IMR-90 (cell line): Measurements from ENCODE around the gene PLAAT4. TPM values are rescaled to one million over a fixed set of nuclear protein-coding genes. Genes with fewer than 3 reads are reported as not detected.

Experiments
- ATAC-seq: fragments of 200-7000 bp; cut with Tn5 transposase; 2 replicates; pipeline ENCODE4 v1.9.1; 2020; ENCODE audit warnings: low read depth, mild to moderate bottlenecking, moderate library complexity
- BruUV-seq: library from RNA; stranded (reverse); fragments of 400-500 nt; replicated peaks from 2 replicates; lab custom pipeline; 2021; lab: Mats Ljungman, UMichigan
- CTCF ChIA-PET: fragments of 300-600 bp; formaldehyde crosslinking; extraction: SDS; loops from one replicate; lab custom pipeline; 2021; ENCODE audit warnings: antibody characterized with exemption; lab: Yijun Ruan, JAX
- POLR2A ChIA-PET: fragments of 300-600 bp; sonication (Branson Sonifier 250); formaldehyde crosslinking; loops from one replicate; lab custom pipeline; 2022; ENCODE audit warnings: antibody characterized with exemption; ENCODE audit not compliant: unreplicated experiment; lab: Charles Lee
- DNase-seq: peaks from one replicate; pipeline ENCODE4 v3.0.0; 2013
- H2AFZ ChIP-seq: replicated peaks from 2 replicates; pipeline ENCODE3; 2013; ENCODE audit warnings: low read length, mild to moderate bottlenecking; ENCODE audit not compliant: poor library complexity
- H2AK5ac ChIP-seq: 2 replicates; pipeline ENCODE4 v1.6.1; 2013; ENCODE audit warnings: low read depth, low read length, inconsistent platforms
- H2AK9ac ChIP-seq: replicated peaks from 2 replicates; pipeline ENCODE3; 2013; ENCODE audit warnings: mild to moderate bottlenecking, low read depth, low read length, moderate library complexity; ENCODE audit not compliant: poor library complexity
- H2BK120ac ChIP-seq: 2 replicates; pipeline ENCODE4 v1.6.1; 2013; ENCODE audit warnings: low read depth, low read length, inconsistent platforms
- H2BK15ac ChIP-seq: 3 replicates; pipeline ENCODE4 v1.6.1; 2013; ENCODE audit warnings: low read depth, low read length, inconsistent platforms
- H2BK20ac ChIP-seq: 2 replicates; pipeline ENCODE4 v1.6.1; 2013; ENCODE audit warnings: low read depth, mild to moderate bottlenecking, inconsistent platforms, low read length, moderate library complexity
- H2BK5ac ChIP-seq: 2 replicates; pipeline ENCODE4 v1.6.1; 2013; ENCODE audit warnings: mild to moderate bottlenecking, low read depth, low read length, inconsistent platforms; ENCODE audit not compliant: poor library complexity, severe bottlenecking
- H3K14ac ChIP-seq: replicated peaks from 2 replicates; pipeline ENCODE4 v1.6.1; 2013; ENCODE audit warnings: low read depth, low read length, inconsistent platforms
- H3K18ac ChIP-seq: 2 replicates; pipeline ENCODE4 v1.6.1; 2013; ENCODE audit warnings: low read depth, low read length, control low read depth
- H3K23ac ChIP-seq: 2 replicates; pipeline ENCODE4 v1.6.1; 2013; ENCODE audit warnings: low read depth, low read length, inconsistent platforms
- H3K27ac ChIP-seq: 2 replicates; pipeline ENCODE4 v1.5.1; 2013; ENCODE audit warnings: mild to moderate bottlenecking, control low read depth, low read length; ENCODE audit not compliant: insufficient read depth
- H3K27me3 ChIP-seq: 2 replicates; pipeline ENCODE4 v1.6.1; 2013; ENCODE audit warnings: low read length; ENCODE audit not compliant: control insufficient read depth, insufficient read depth
- H3K36me3 ChIP-seq: 2 replicates; pipeline ENCODE4 v1.6.1; 2013; ENCODE audit warnings: low read length, mixed read lengths; ENCODE audit not compliant: control insufficient read depth, insufficient read depth
- H3K4ac ChIP-seq: 2 replicates; pipeline ENCODE4 v1.6.1; 2013; ENCODE audit warnings: low read depth, low read length, inconsistent platforms
- H3K4me1 ChIP-seq: 2 replicates; pipeline ENCODE4 v1.6.1; 2013; ENCODE audit warnings: low read length, mixed read lengths; ENCODE audit not compliant: control insufficient read depth, insufficient read depth
- H3K4me2 ChIP-seq: 2 replicates; pipeline ENCODE4 v1.6.1; 2013; ENCODE audit warnings: low read depth, mild to moderate bottlenecking, control low read depth, low read length, moderate library complexity
- H3K4me3 ChIP-seq: 2 replicates; pipeline ENCODE4 v1.5.1; 2013; ENCODE audit warnings: low read depth, mild to moderate bottlenecking, control low read depth, low read length, moderate library complexity; ENCODE audit not compliant: insufficient read depth
- H3K56ac ChIP-seq: 2 replicates; pipeline ENCODE4 v1.6.1; 2013; ENCODE audit warnings: low read length, inconsistent platforms; ENCODE audit not compliant: insufficient read depth; ENCODE audit errors: extremely low read depth
- H3K79me1 ChIP-seq, 2 experiments: 2 replicates each; pipeline ENCODE4 v1.6.1; 2013; ENCODE audit warnings: low read length in 2 of 2, inconsistent platforms in 1 of 2, low read depth in 1 of 2
- H3K9ac ChIP-seq: 2 replicates; pipeline ENCODE4 v1.6.1; 2013; ENCODE audit warnings: low read depth, low read length, control low read depth
- H3K9me1 ChIP-seq: 2 replicates; pipeline ENCODE4 v1.6.1; 2013; ENCODE audit warnings: low read length, inconsistent platforms; ENCODE audit not compliant: insufficient read depth
- H3K9me3 ChIP-seq: 2 replicates; pipeline ENCODE4 v1.6.1; 2013; ENCODE audit warnings: low read length; ENCODE audit not compliant: control insufficient read depth, insufficient read depth
- H4K20me1 ChIP-seq: 2 replicates; pipeline ENCODE4 v1.6.1; 2013; ENCODE audit warnings: low read length, inconsistent platforms; ENCODE audit not compliant: insufficient read depth
- H4K5ac ChIP-seq: 2 replicates; pipeline ENCODE4 v1.6.1; 2013; ENCODE audit warnings: mild to moderate bottlenecking, low read depth, low read length, control low read depth
- H4K8ac ChIP-seq, 2 experiments: 2 replicates each; pipeline ENCODE4 v1.6.1; 2013; ENCODE audit warnings: low read depth in 2 of 2, low read length in 2 of 2, control low read depth in 1 of 2, inconsistent platforms in 1 of 2
- H4K91ac ChIP-seq: 2 replicates; pipeline ENCODE4 v1.6.1; 2013; ENCODE audit warnings: low read depth, low read length, inconsistent platforms; ENCODE audit not compliant: insufficient read depth
- BHLHE40 ChIP-seq: fragments of 150-350 bp; IDR thresholded peaks from 2 replicates; pipeline ENCODE4 v1.6.1; 2016; ENCODE audit warnings: mild to moderate bottlenecking, low read depth, low read length
- CEBPB ChIP-seq: IDR thresholded peaks from 2 replicates; pipeline ENCODE4 v1.6.1; 2012; ENCODE audit warnings: low read depth, low read length, improper control_type of control experiment
- CHD1 ChIP-seq: IDR thresholded peaks from 2 replicates; pipeline ENCODE4 v1.6.1; 2012; ENCODE audit warnings: low read depth, low read length, improper control_type of control experiment
- CTCF ChIP-seq: conservative IDR thresholded peaks from 2 replicates; pipeline ENCODE4 v1.5.1; 2012; ENCODE audit warnings: mild to moderate bottlenecking, low read depth, low read length, improper control_type of control experiment
- ELK1 ChIP-seq: fragments of 150-350 bp; IDR thresholded peaks from 2 replicates; pipeline ENCODE4 v1.6.1; 2016; ENCODE audit warnings: low read depth, mild to moderate bottlenecking, low read length, moderate library complexity, borderline replicate concordance
- FOS ChIP-seq: fragments of 150-350 bp; IDR thresholded peaks from 2 replicates; pipeline ENCODE4 v1.6.1; 2016; ENCODE audit warnings: low read depth, low read length
- MAFK ChIP-seq: IDR thresholded peaks from 2 replicates; pipeline ENCODE4 v1.6.1; 2012; ENCODE audit warnings: low read depth, low read length, improper control_type of control experiment
- MAZ ChIP-seq: IDR thresholded peaks from 2 replicates; pipeline ENCODE4 v1.6.1; 2012; ENCODE audit warnings: low read depth, mild to moderate bottlenecking, low read length, improper control_type of control experiment, moderate library complexity, borderline replicate concordance
- MXI1 ChIP-seq: IDR thresholded peaks from 2 replicates; pipeline ENCODE4 v1.6.1; 2012; ENCODE audit warnings: low read depth, mild to moderate bottlenecking, low read length, moderate library complexity, borderline replicate concordance
- NFE2L2 ChIP-seq: fragments of 150-350 bp; IDR thresholded peaks from 2 replicates; pipeline ENCODE4 v1.6.1; 2016; ENCODE audit warnings: low read depth, mild to moderate bottlenecking, low read length
- RFX5 ChIP-seq: IDR thresholded peaks from 2 replicates; pipeline ENCODE4 v1.8.0; 2012; ENCODE audit warnings: low read depth, mild to moderate bottlenecking, low read length, moderate library complexity
- SMC3 ChIP-seq: fragments of 150-350 bp; IDR thresholded peaks from 2 replicates; pipeline ENCODE4 v1.6.1; 2016; ENCODE audit warnings: low read depth, mild to moderate bottlenecking, antibody characterized with exemption, low read length, moderate library complexity
- USF2 ChIP-seq: fragments of 150-350 bp; IDR thresholded peaks from 2 replicates; pipeline ENCODE4 v1.6.1; 2017; ENCODE audit warnings: mild to moderate bottlenecking, antibody characterized with exemption, low read length, low read depth
- WGBS, 2 experiments: methylation state at CpG; one replicate each; pipeline versions ENCODE4 v1.1.5 to v1.1.7; 2013; ENCODE audit warnings: missing lambda C conversion rate in 2 of 2; ENCODE audit not compliant: insufficient read length in 1 of 2; ENCODE audit errors: extremely low coverage in 2 of 2; 5-methylcytosine and 5-hydroxymethylcytosine counted together
- dilution Hi-C: fragments of 300-500 bp; cut with HindIII; formaldehyde crosslinking; loops from one replicate; pipeline ENCODE4 v1.14.3; 2018; ENCODE audit warnings: low sequenced_read_pairs; ENCODE audit not compliant: unreplicated experiment
- in situ Hi-C: fragments of 300-500 bp; cut with MboI; formaldehyde crosslinking; loops from 3 replicates; pipeline ENCODE4 v1.14.3; 2019; ENCODE audit warnings: low sequenced_read_pairs, inconsistent platforms, mixed read lengths
- intact Hi-C: fragments of 100-400 bp; cut with micrococcal nuclease; formaldehyde crosslinking; loops from 2 replicates; pipeline ENCODE4 v1.10.0; 2022
- polyA plus RNA-seq, 3 experiments: library from polyadenylated mRNA; depleted of rRNA; stranded (reverse); fragments of >200 nt; gene quantifications; 2 replicates each; pipeline ENCODE4 v1.2.3, GENCODE V29; 2012; ENCODE audit warnings: low replicate concordance in 1 of 3
- total RNA-seq: library from RNA; depleted of rRNA; stranded (reverse); fragments of >200 nt; gene quantifications from 2 replicates; pipeline ENCODE4 v1.2.3, GENCODE V29; 2012

Gene PLAAT4
- total and polyA plus RNA-seq, 2 of the 4 experiments (the other 2 are of a cell fraction): 0.17 to 0.18 TPM

GRCh38 chr11:63507511-63507910 is 29.1 kb upstream of the PLAAT4 start:
- H3K23ac ChIP-seq: no peak overlapping the region
- no peaks in the 10 kb centered on the region for H3K36me3 ChIP-seq
- no peak overlapping the region for H3K4me3 ChIP-seq
- no peak overlapping the region for H3K27ac ChIP-seq
- H3K4ac ChIP-seq: no peak overlapping the region
- dilution Hi-C loops: no loop called here
- H2AK9ac ChIP-seq: no peak overlapping the region
- H2AK5ac ChIP-seq: no peak overlapping the region
- H2BK15ac ChIP-seq: no peak overlapping the region
- no peak overlapping the region for H2BK120ac ChIP-seq
- H2BK20ac ChIP-seq: no peak overlapping the region
- intact Hi-C loops: no loop called here
- no peak overlapping the region for H3K4me2 ChIP-seq
- no peak overlapping the region for H4K5ac ChIP-seq
- CTCF ChIA-PET: no interaction called here
- H4K8ac ChIP-seq: no peak overlapping the region
- H3K4me1 ChIP-seq: no peaks in the 10 kb centered on the region
- no peak overlapping the region for H3K14ac ChIP-seq
- no peaks in the 10 kb centered on the region for H3K9me1 ChIP-seq
- no peak for TF ChIP-seq CEBPB
- TF ChIP-seq MAFK: no peak
- no peak for TF ChIP-seq NFE2L2
- TF ChIP-seq USF2: no peak
- no peak for TF ChIP-seq MAZ
- no peak for TF ChIP-seq SMC3
- no peak for TF ChIP-seq RFX5
- no peak for TF ChIP-seq CTCF
- no peak for TF ChIP-seq BHLHE40
- TF ChIP-seq MXI1: no peak
- no peak for TF ChIP-seq CHD1
- TF ChIP-seq FOS: no peak
- TF ChIP-seq ELK1: no peak
- in situ Hi-C loops: no loop called here
- no peaks in the 10 kb centered on the region for H3K79me1 ChIP-seq
- H2AFZ ChIP-seq: no peak overlapping the region
- H3K27me3 ChIP-seq: peaks cover 2% of the 10 kb centered on the region
- no peak overlapping the region for H2BK5ac ChIP-seq
- no peaks in the 10 kb centered on the region for H3K9me3 ChIP-seq
- ATAC-seq: no peak
- no peaks in the 10 kb centered on the region for H4K20me1 ChIP-seq
- BruUV-seq: no TSS peak
- no peak overlapping the region for H3K9ac ChIP-seq
- DNase-seq: no peak
- no peak overlapping the region for H3K56ac ChIP-seq
- 57% methylated on average over 1 of the region's 2 CpGs; no CpG with 5 or more reads in 1 of the 2 experiments for WGBS, 2 experiments
- H4K91ac ChIP-seq: no peak overlapping the region
- no peak overlapping the region for H3K18ac ChIP-seq
- POLR2A ChIA-PET: no interaction called here
